Panc1 (cell line): ENCODE measurements around the gene ADGRD1. TPM values are rescaled to one million over a fixed set of nuclear protein-coding genes. Genes with fewer than 3 reads are reported as not detected.

Experiments
- ATAC-seq: fragments of 200-7000 bp; cut with Tn5 transposase; 2 replicates; pipeline ENCODE4 v1.9.1; 2020; ENCODE audit warnings: mild to moderate bottlenecking, moderate library complexity
- BruUV-seq: library from RNA; stranded (reverse); fragments of 400-500 nt; replicated peaks from 2 replicates; lab custom pipeline; 2021; lab: Mats Ljungman, UMichigan
- CTCF ChIA-PET: fragments of 300-600 bp; sonication (Branson Sonifier 250); formaldehyde crosslinking; loops from one replicate; lab custom pipeline; 2022; ENCODE audit warnings: antibody characterized with exemption; lab: Charles Lee
- POLR2A ChIA-PET: fragments of 300-600 bp; sonication (Branson Sonifier 250); formaldehyde crosslinking; loops from one replicate; lab custom pipeline; 2022; ENCODE audit warnings: antibody characterized with exemption; lab: Charles Lee
- DNase-seq: peaks from one replicate; pipeline ENCODE4 v3.0.0-alpha.2; 2010; ENCODE audit warnings: low read depth, low spot score
- H3K27ac ChIP-seq: 2 replicates; pipeline ENCODE4 v1.5.1; 2011; ENCODE audit warnings: mild to moderate bottlenecking, low read length, inconsistent platforms
- H3K27me3 ChIP-seq: fragments of 200-500 bp; sonication (Bioruptor generic); 2 replicates; pipeline ENCODE4 v1.6.0; 2014; ENCODE audit warnings: low read length, inconsistent platforms; ENCODE audit not compliant: control insufficient read depth, insufficient read depth
- H3K36me3 ChIP-seq: fragments of 200-500 bp; sonication (Bioruptor generic); 2 replicates; pipeline ENCODE4 v1.5.1; 2014; ENCODE audit warnings: inconsistent platforms, mild to moderate bottlenecking, low read length, moderate library complexity; ENCODE audit not compliant: control insufficient read depth, insufficient read depth
- H3K4me1 ChIP-seq: 2 replicates; pipeline ENCODE4 v1.5.1; 2011; ENCODE audit warnings: inconsistent platforms, mild to moderate bottlenecking, low read length, moderate library complexity; ENCODE audit not compliant: control insufficient read depth, insufficient read depth
- H3K4me3 ChIP-seq, 2 experiments: 2 replicates each; pipeline ENCODE4 v1.5.1; 2011 to 2012; ENCODE audit warnings: low read depth in 2 of 2, low read length in 2 of 2, mild to moderate bottlenecking in 2 of 2, inconsistent platforms in 1 of 2, moderate library complexity in 1 of 2
- H3K9me3 ChIP-seq: fragments of 200-500 bp; sonication (Bioruptor generic); 2 replicates; pipeline ENCODE4 v1.5.1; 2014; ENCODE audit warnings: low read depth, mild to moderate bottlenecking, inconsistent platforms, low read length, moderate library complexity; ENCODE audit not compliant: control insufficient read depth, insufficient read depth
- CTCF ChIP-seq: fragments of 450-650 bp; IDR thresholded peaks from 2 replicates; pipeline ENCODE4 v1.5.1; 2017; ENCODE audit warnings: mild to moderate bottlenecking
- POLR2AphosphoS5 ChIP-seq: IDR thresholded peaks from 2 replicates; pipeline ENCODE4 v1.6.1; 2012; ENCODE audit warnings: mild to moderate bottlenecking, low read depth, low read length, moderate library complexity
- REST ChIP-seq, 2 experiments: IDR thresholded peaks; 2 replicates each; pipeline ENCODE4 v1.6.1; 2011 to 2012; ENCODE audit warnings: low read depth in 2 of 2, control low read depth in 1 of 2, low read length in 1 of 2, mild to moderate bottlenecking in 1 of 2, moderate library complexity in 1 of 2; ENCODE audit not compliant: insufficient read depth in 1 of 2
- SIN3A ChIP-seq: IDR thresholded peaks from 2 replicates; pipeline ENCODE4 v1.6.1; 2012; ENCODE audit warnings: low read depth, mild to moderate bottlenecking, low read length, moderate library complexity, borderline replicate concordance; ENCODE audit not compliant: insufficient read depth
- TCF7L2 ChIP-seq: IDR thresholded peaks from 2 replicates; pipeline ENCODE4 v1.6.1; 2011; ENCODE audit warnings: mild to moderate bottlenecking, low read depth, low read length, inconsistent platforms
- in situ Hi-C: cut with HindIII; loops from 2 replicates; pipeline ENCODE4 v1.10.0; 2016; ENCODE audit warnings: low sequenced_read_pairs, low pct_unique_long_range_greater_than_20kb
- intact Hi-C: fragments of 100-400 bp; cut with micrococcal nuclease; formaldehyde crosslinking; loops from one replicate; pipeline ENCODE4 v1.10.0; 2022; ENCODE audit not compliant: unreplicated experiment
- total RNA-seq: library from RNA; stranded (reverse); gene quantifications from one replicate; pipeline ENCODE4 v1.2.1, GENCODE V29; 2021; ENCODE audit not compliant: unreplicated experiment

The ADGRD1 gene
- total RNA-seq, 1 experiment from 2014 or later: 0.21 TPM

- no peak overlapping the region for H3K4me3 ChIP-seq
- no TSS peak for BruUV-seq
- no peak overlapping the region for H3K27ac ChIP-seq
- DNase-seq: no peak
- no peaks in the 10 kb centered on the region for H3K9me3 ChIP-seq
- intact Hi-C loops (no loop called here), in situ Hi-C loops (no loop called here)
- POLR2A ChIA-PET: no interaction called here
- no peaks in the 10 kb centered on the region for H3K4me1 ChIP-seq
- no peak for ATAC-seq
- CTCF ChIA-PET: no interaction called here
- TF ChIP-seq REST (IDR thresholded peaks at IDR 0.05; ENCODE audit: insufficient read depth in 1 of 2, low read depth in 2 of 2, low read length in 1 of 2): no peak
- no peak for TF ChIP-seq CTCF
- no peak for TF ChIP-seq SIN3A
- TF ChIP-seq POLR2AphosphoS5: no peak
- TF ChIP-seq TCF7L2: no peak
- peaks cover 21% of the 10 kb centered on the region for H3K27me3 ChIP-seq
- H3K36me3 ChIP-seq: no peaks in the 10 kb centered on the region
Observed at GRCh38 chr12:130925666-130926015, 28.1 kb upstream of the ADGRD1 start.

GRCh38 chr12:130929363-130929762 lies 24.3 kb upstream of the ADGRD1 start:
- ChIA-PET POLR2A (no interaction called here), CTCF (no interaction called here)
- H3K9me3 ChIP-seq: no peaks in the 10 kb centered on the region
- BruUV-seq: no TSS peak
- TF ChIP-seq POLR2AphosphoS5 (no peak), SIN3A (no peak), CTCF (no peak), TCF7L2 (no peak), REST (IDR thresholded peaks at IDR 0.05; ENCODE audit: insufficient read depth in 1 of 2, low read depth in 2 of 2, low read length in 1 of 2) (no peak)
- no peak overlapping the region for H3K4me3 ChIP-seq
- H3K27ac ChIP-seq: no peak overlapping the region
- H3K36me3 ChIP-seq: no peaks in the 10 kb centered on the region
- DNase-seq (no peak), ATAC-seq (no peak)
- in situ Hi-C loops: no loop called here
- H3K27me3 ChIP-seq: peaks cover 21% of the 10 kb centered on the region
- no peaks in the 10 kb centered on the region for H3K4me1 ChIP-seq
- intact Hi-C loops: no loop called here
